ENCODE results near the gene PAX3. TPM values are rescaled to one million over a fixed set of nuclear protein-coding genes. Genes with fewer than 3 reads are reported as not detected.

PAX3 gene
- total and polyA plus RNA-seq, 2 of the 13 experiments (the other 11 are each of a cell fraction or from before 2014, with no cell fraction given), result 0.07 TPM; not detected in 1

DNA sequence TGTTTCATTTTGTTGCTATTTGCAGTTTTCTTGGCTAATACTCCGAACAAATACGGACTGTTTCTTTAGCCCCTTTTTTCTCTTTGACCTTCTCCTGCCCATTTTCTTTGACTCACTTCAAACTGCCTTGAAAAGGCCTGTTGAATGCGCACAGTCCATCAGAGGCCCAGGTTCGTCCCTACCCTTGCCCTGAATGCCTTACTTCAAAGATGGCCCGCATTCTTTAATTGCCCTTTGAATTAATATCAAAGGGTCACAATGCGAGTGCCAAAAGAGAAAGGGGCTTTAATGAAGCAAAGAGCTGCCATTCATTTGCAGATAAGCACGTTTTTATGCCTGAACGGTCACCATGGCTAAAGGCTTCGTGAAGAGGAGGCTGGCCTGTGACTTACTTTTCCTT lies 29.7 kb downstream of the PAX3 start (continued):
- TF ChIP-seq, protein P1, sequence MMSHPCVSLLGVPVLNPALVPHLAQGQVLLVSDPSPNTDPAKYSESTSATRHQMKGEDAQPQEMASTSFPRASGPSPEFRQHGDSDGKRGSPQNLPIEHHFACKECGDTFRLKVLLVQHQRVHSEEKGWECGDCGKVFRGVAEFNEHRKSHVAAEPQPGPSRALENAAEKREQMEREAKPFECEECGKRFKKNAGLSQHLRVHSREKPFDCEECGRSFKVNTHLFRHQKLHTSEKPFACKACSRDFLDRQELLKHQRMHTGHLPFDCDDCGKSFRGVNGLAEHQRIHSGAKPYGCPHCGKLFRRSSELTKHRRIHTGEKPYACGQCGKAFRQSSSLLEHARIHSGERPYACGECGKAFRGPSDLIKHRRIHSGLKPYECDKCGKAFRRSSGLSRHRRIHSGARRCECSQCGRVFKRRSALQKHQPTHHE (CRISPR knock-in tag; IDR thresholded peaks at IDR 0.05; ENCODE audit: borderline replicate concordance), result no peak
- TF ChIP-seq FOSL2 (CRISPR knock-in tag; IDR thresholded peaks at IDR 0.05), result no peak

DNA sequence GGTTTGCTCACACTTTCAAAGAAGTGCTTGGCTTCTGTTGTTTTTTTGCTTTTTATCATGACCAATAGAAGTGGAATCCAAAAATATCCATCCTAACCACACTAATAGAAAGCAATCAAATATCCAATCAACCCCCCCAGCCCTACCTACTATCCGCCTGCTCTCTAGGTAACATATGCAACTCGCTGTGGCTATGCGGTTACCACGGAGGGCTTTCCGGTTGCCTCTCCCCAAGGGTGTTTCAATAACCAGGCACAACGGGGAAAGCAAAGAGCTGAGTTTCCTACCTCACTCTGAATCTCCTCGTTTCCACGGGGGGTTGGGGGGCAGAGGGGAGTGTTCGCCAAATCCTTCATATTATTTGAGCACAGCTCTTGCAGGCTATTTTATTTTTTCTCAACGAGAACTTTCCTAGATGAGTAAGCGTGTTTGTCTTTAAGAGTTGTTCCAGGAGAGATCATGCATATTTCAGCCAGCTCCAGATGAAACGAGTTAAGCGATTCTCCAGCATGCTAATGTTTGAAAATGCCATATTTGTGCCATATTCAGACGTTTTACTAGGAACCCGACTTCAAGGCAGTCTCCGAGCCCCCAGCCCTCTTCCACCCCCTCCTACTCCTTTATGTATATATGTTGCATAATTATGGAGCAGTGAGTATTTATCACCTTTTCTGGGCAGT lies 30.3 kb downstream of the PAX3 start:
- TF ChIP-seq THYN1 (CRISPR knock-in tag; IDR thresholded peaks at IDR 0.05; ENCODE audit: borderline replicate concordance, low read depth) (no peak), SP140L (CRISPR knock-in tag; IDR thresholded peaks at IDR 0.05; ENCODE audit: borderline replicate concordance) (no peak), CBX1 (IDR thresholded peaks at IDR 0.05; ENCODE audit: low read depth) (no peak), ZFAT (CRISPR knock-in tag; conservative IDR thresholded peaks at IDR 0.05) (no peak), ZNF7 (CRISPR knock-in tag; IDR thresholded peaks at IDR 0.05) (no peak), KAT8 (CRISPR knock-in tag; IDR thresholded peaks at IDR 0.05) (no peak), NFYC (CRISPR knock-in tag; IDR thresholded peaks at IDR 0.05) (no peak), REPIN1 (CRISPR knock-in tag; IDR thresholded peaks at IDR 0.05; ENCODE audit: borderline replicate concordance, low read depth) (no peak)
- TF ChIP-seq, protein P2, sequence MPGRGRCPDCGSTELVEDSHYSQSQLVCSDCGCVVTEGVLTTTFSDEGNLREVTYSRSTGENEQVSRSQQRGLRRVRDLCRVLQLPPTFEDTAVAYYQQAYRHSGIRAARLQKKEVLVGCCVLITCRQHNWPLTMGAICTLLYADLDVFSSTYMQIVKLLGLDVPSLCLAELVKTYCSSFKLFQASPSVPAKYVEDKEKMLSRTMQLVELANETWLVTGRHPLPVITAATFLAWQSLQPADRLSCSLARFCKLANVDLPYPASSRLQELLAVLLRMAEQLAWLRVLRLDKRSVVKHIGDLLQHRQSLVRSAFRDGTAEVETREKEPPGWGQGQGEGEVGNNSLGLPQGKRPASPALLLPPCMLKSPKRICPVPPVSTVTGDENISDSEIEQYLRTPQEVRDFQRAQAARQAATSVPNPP (CRISPR knock-in tag; IDR thresholded peaks at IDR 0.05), result no peak
- TF ChIP-seq, protein P3, sequence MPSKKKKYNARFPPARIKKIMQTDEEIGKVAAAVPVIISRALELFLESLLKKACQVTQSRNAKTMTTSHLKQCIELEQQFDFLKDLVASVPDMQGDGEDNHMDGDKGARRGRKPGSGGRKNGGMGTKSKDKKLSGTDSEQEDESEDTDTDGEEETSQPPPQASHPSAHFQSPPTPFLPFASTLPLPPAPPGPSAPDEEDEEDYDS (CRISPR knock-in tag; IDR thresholded peaks at IDR 0.05), result no peak
- 29% methylated on average over 16 of the region's 16 CpGs for WGBS (ENCODE audit: low lambda C conversion rate)
- in situ Hi-C loops (cut with HindIII; ENCODE audit: extremely low pct_ligation_motif_present, low pct_unique_long_range_greater_than_20kb) (no loop called here), intact Hi-C loops (cut with micrococcal nuclease; ENCODE audit: unreplicated experiment) (no loop called here)
- ChIA-PET POLR2A (no interaction called here), CTCF (ENCODE audit: low intra/inter-chr PET ratio, low total read pairs) (no interaction called here)
- Histone ChIP-seq H3K9ac (ENCODE audit: insufficient read depth, low read depth, low read length) (no peak overlapping the region), H3K36me3 (replicated peaks in 1 of 2; ENCODE audit: control insufficient read depth in 1 of 2, insufficient read depth in 2 of 2, low read length in 2 of 2) (no peaks in the 10 kb centered on the region), H3K27me3 (ENCODE audit: control insufficient read depth in 1 of 2, insufficient read depth in 2 of 2, low read length in 2 of 2) (peaks cover 0 to 14% of the 10 kb centered on the region in 2 experiments; a peak in 3 of 5 replicates), H3K4me3 (replicated peaks in 1 of 3; ENCODE audit: insufficient read depth in 1 of 3, low read depth in 2 of 3, low read length in 3 of 3) (no peak overlapping the region), H4K20me1 (ENCODE audit: insufficient read depth, low read length) (no peaks in the 10 kb centered on the region), H3K79me2 (ENCODE audit: insufficient read depth, low read length) (no peaks in the 10 kb centered on the region), H3K9me3 (ENCODE audit: low read length) (no peaks in the 10 kb centered on the region), H2AFZ (ENCODE audit: low read length) (no peak overlapping the region), H3K4me1 (ENCODE audit: insufficient read depth, low read length) (no peaks in the 10 kb centered on the region), H3K27ac (ENCODE audit: extremely low read length, insufficient read depth, low read length) (no peak overlapping the region), H3K4me2 (ENCODE audit: low read depth, low read length) (no peak overlapping the region)
- DNase-seq (ENCODE audit: low spot score), result no peak
- FAIRE-seq, result no peak
- ATAC-seq, result no peak
- BruUV-seq (replicated peaks), result no TSS peak
